GM21360 (cell line): ENCODE results near the gene PRR35.

Experiments used
- ATAC-seq: cut with Tn5 transposase; IDR thresholded peaks from one replicate; pipeline ENCODE4 v1.9.1; 2021; ENCODE audit warnings: mild to moderate bottlenecking, moderate library complexity; ENCODE audit not compliant: unreplicated experiment

The PRR35 gene

DNA sequence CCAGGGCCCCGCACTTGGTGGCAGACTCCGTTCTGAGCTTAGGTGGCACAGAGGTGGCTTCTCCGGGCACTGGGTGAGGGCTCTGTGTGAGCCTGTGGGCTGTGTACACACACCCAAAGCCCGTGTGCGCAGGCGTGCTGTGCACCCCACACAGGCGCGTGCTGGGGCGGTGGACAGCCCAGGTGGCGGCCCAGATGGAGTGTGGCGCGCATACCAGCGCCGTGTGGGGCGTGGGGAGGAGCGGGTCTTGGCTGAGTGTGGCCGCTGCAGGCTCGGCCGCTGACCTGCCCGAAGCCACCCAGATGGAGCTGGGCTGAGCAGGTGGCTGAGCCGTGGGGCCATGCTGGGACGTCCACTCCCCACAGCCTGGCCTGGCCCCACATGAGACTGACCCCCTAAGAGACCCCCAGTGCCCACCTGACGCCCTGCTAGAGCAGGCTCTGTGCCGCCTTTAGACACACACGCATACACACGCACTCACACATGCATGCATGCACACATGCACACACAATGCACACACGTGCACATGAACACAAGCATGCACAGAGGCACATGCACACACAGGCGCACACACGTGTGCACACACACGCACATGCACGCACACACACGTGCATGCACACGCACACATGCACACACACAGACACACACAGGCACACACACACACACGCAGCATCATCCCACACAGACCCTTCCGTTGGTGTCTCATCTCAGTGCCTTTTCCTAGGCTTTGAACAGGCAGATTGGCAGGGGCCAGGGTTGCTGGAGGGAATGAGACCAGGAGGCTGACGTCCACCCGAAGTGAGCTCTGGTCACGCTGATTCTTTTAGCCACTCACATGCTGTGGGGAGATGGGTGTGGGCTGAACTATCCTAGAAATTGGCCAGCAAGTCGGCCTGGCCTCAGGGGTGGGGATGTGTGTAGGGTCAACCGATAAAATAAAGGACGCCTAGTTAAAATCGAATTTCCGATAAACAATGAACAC is 2.1 kb downstream of the PRR35 start:
- ATAC-seq = no peak

GRCh38 chr16:563072-563644 is 3.0 kb downstream of the PRR35 start:
- no peak for ATAC-seq

- no peak for ATAC-seq
These were observed 4.7 kb downstream of the PRR35 start for GRCh38 chr16:564690-565418.

DNA sequence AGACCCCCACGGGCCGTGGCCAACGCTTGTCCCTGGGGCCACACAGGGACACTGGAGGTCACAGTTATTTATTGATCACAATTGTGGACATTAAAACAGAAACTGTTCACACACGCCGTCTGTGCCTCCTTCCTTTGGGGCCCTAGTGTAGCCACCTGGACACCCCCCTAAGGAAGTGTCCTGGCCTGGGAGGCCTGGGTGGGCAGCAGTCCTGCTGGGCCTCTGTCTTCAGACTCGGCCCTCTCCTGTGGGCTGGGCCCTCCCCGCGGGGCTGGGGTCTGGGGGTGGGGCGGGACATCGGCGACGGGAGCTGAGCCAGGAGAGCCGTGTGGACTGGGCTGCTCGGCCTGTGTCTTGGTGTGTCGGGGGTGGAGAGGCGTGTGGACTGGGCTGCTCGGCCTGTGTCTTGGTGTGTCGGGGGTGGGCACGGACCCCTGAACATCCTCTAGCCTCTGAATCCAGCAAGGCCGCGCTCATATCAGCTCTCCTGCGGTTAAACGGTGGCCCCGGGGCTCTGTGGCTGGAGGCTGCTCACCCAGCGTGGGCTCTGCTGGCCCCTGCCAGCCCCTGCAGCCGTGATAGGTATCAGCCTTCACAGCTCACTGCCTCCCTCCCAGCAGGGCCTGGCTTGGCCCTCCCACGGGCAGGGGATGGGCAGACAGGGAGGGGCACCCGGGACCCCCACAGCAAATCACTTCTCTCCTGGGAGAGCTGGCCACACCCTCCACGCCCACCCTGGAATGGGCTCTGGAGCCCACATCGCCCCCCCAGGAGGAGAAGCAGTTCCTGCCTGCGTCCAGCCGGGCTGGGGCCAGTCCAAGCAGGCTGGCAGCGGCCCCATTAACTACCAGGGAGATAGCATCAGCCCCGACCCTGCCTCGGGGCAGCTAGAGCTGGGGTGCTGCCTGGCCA is 5.5 kb downstream of the PRR35 start:
- no peak for ATAC-seq

- ATAC-seq = no peak
These were observed 6.5 kb downstream of the PRR35 start, which contains the start of gene NHLRC4 for GRCh38 chr16:566475-567372. Gene NHLRC4 (plus strand): TSS chr16:567005. CDS start chr16:568048, 1,043 bp downstream.

DNA sequence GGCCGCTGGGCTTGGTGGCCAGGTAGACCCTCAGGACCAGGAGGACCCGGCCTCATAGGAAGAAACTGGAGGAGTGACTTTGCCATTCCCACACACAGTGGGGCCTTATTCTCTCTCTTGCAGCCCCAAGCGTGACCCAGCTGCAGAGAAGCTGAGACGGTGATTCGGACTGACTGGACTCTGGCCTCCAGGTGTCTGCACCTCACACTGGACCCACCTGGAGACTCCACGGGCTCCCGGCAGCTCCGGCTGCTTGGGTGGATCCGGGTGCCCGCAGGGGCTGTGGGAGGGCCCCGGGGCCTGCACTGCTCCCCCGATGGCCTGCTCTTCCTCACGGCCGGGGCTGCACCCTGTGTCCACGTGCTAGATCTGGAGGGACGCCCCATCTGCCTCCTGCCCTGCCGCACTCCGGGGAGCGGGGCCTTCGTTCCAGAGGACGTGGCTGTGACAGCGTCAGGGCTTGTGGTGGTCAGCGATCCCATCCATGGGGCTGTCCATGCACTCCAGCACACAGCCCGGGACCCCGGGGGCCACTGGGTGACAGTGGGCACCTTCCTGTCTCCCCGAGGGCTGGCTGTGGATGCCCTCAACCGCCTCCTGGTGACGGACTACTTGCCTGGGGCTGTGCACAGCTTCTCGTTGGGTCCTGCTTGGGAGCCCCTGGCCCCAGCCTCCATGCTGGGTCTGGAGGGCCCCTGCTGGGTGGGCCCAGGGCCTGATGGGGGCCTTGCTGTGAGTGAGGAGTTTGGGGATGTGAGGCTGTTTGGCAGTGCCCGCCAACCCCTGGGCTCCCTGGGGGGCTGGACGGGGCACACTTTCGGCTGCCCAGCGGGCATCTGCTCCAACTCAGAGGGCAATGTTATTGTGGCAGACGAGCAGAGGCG is 7.4 kb downstream of the PRR35 start:
- no peak for ATAC-seq

- no peak for ATAC-seq
These were observed 8.4 kb downstream of the PRR35 start for GRCh38 chr16:568401-569258.

- ATAC-seq = no peak
These were observed 9.5 kb downstream of the PRR35 start, which contains the start of gene PIGQ for GRCh38 chr16:569445-570254. Gene PIGQ (plus strand): TSS chr16:569968. CDS start chr16:574075, 4,107 bp downstream.

- no peak for ATAC-seq
These were observed 12.9 kb downstream of the PRR35 start for GRCh38 chr16:572865-573650.

GRCh38 chr16:574021-574760 is 14.0 kb downstream of the PRR35 start:
- no peak for ATAC-seq

DNA sequence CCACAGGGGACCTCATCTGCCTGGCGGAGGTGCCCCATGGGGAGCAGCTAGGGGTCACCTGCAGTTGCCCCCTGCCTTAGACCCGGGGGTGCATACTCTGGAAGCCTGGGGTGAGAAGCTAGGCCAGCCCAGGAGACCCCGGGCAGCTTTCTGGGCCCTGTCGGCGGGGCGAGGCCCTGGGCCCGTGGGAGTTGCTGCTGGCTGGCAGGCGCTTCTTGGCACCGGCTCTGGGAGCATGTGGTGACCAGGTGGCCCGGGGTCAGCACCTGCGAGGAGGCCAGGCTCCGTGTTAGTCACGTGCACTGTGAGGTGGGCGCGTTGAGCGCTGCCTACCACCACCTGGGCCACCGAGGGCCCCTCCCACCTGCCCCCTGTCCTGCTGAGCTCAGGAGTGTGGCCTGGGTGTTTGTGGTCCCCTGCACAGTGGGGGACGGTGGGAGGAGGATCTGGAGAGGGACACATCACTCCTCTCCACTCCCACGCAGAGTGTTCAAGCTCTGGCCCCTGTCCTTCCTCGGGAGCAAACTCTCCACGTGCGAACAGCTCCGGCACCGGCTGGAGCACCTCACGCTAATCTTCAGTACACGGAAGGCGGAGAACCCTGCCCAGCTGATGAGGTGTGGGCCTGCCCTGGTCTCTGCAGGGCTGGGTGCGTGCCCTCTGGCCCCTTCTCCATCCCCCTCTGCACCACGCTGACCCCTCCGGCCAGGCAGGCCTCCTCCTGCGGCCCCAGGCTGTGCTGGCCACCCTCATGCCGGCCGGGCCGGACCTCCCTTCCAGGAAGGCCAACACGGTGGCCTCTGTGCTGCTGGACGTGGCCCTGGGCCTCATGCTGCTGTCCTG is 15.4 kb downstream of the PRR35 start:
- ATAC-seq = no peak

GRCh38 chr16:576197-576822 is 16.1 kb downstream of the PRR35 start:
- no peak for ATAC-seq

DNA sequence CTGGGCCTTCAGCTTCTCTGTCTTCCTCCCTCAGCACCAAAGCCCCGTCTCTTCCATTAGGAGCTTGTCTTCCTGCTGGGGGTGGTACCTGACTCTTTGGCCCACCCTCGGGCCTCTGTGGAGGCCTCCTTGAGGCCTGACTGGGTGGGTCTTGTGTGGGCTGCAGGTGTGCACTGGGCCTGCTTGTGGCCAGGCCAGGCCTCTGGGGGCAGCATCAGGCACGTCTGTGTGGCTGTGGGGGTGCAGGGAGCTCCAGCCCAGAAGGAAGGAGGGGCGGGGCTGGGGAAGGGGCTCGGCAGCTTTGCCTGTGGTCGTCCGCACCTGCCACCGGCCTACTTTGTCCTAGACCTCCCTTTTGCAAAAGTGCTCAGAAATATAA is 16.6 kb downstream of the PRR35 start:
- no peak for ATAC-seq

DNA sequence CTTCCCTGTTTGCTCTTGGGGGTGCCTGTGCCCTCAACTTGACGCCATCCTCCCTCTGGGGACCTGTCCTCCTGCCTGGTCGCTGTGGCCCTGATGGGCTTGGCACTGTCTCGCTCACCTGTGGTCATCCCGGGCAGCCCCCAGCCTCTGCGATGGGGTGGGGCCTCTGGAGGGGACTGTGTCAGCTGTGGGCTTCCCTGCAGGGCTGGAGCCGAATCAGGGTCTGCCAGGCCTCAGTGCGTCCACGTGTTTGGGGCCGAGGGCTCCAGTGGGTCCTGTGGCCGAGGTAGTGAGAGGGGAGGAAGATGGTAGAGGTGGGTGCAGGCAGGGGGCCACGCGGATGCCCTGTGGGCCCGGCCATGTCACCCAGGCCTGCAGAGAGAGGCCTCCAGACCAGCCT is 17.6 kb downstream of the PRR35 start:
- no peak for ATAC-seq
